HG03571 (cell line): Measurements from ENCODE around the gene RC3H1.
"Not testable (repeated sequence)": the region's sequence is repeated elsewhere in the genome, so short reads cannot be mapped to it uniquely, and the experiment has no call there.

Experiments used
- ATAC-seq: cut with Tn5 transposase; IDR thresholded peaks from one replicate; pipeline ENCODE4 v1.9.1; 2021; ENCODE audit not compliant: unreplicated experiment

Gene RC3H1

GRCh38 chr1:173948594-173948993 lies 73.6 kb downstream of the RC3H1 start:
- no peak for ATAC-seq

- no peak for ATAC-seq
Measured at GRCh38 chr1:173946380-173946921, 75.7 kb downstream of the RC3H1 start.

GRCh38 chr1:173937062-173937461 lies 85.1 kb downstream of the RC3H1 start:
- no peak for ATAC-seq

GRCh38 chr1:173934440-173934839 lies 87.7 kb downstream of the RC3H1 start:
- no peak for ATAC-seq

- ATAC-seq: not testable (repeated sequence)
Measured at GRCh38 chr1:173930541-173930940, 91.6 kb downstream of the RC3H1 start.

GRCh38 chr1:173925306-173926242 lies 96.6 kb downstream of the RC3H1 start:
- ATAC-seq: no peak

GRCh38 chr1:173920861-173921260 lies 101.3 kb downstream of the RC3H1 start:
- ATAC-seq: no peak

GRCh38 chr1:173917635-173918493 lies 104.3 kb downstream of the RC3H1 start:
- ATAC-seq: no peak

DNA sequence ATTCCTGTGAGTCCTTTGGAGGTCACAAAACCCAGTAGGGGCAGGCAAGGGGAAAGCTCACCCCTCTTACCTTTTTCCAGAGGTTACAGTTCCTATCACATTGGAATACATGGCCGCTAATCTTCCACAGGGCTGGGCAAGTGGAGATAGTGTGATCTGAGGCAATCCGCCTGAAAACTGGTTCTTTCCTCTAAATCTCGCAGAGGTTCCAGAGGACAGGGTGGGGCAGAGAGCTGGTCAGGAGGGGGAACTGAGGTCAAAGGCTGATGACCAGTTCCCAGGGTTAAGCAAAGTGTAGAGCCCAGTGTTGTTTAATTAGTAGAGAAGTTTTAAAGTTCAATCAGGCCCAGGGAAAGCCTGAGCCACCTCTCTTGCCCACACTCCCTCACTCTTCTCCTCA lies 105.0 kb downstream of the RC3H1 start, which contains the start of gene SERPINC1:
SERPINC1 (minus strand) TSS at position 179 of the 400 bp plus-strand sequence; CDS start at position 111, 68 bp downstream.
- no peak for ATAC-seq

GRCh38 chr1:173916667-173917066 lies 105.5 kb downstream of the RC3H1 start:
- no peak for ATAC-seq

DNA sequence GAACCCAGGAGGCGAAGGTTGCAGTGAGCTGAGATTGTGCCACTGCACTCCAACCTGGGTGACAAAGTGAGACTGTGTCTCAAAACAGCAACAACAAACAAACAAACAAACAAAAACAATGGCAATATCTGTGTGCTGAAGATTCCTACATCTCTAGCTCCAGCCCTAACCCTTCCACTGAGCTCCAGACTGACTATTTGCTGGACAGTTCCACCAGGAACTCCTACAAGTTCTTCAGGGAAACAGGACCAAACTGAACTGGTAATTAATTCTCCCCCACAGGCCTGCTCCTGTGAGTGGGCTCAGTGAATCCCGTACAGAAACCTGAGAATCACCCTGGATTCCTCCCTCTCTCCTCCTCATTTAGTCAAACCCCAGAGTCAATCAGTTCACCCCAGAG lies 106.6 kb downstream of the RC3H1 start:
- ATAC-seq: no peak

- no peak for ATAC-seq
Measured at GRCh38 chr1:173914366-173914871, 107.7 kb downstream of the RC3H1 start.

- ATAC-seq: no peak
Measured at GRCh38 chr1:173913111-173913510, 109.0 kb downstream of the RC3H1 start.

DNA sequence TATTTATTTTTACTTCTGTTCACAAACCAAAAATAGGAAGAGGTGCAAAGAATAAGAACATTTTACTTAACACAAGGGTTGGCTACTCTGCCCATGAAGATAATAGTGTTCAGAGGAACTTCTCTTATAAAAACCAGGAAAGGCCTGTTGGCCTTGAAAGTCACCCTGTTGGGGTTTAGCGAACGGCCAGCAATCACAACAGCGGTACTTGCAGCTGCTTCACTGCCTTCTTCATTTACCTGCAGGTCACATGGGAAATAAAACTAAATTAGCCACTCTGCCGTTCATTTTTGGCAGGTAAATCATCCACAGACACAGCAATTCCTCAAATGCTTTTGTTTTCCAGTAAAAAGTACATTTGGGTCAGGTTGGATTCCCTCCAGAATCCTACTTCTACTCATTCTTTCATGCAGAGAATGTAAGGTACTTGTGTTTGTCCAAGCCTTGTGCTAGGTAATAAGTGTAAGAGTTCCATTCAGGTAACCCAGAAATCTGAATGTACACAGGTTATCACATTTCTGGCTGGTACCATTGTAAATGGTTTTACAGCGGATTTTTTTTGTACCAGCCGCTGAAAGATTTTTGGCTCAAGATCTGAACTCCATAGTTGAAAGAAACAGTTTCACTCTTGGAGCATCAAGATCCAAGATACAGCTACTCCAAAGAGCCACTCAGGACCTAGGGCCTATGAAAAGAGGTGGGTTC lies 118.2 kb downstream of the RC3H1 start:
- ATAC-seq: no peak

- ATAC-seq: no peak
Measured at GRCh38 chr1:173900992-173901391, 121.2 kb downstream of the RC3H1 start.

- no peak for ATAC-seq
Measured at GRCh38 chr1:173900427-173900826, 121.7 kb downstream of the RC3H1 start.

GRCh38 chr1:173894189-173894588 lies 128.0 kb downstream of the RC3H1 start:
- ATAC-seq: no peak

- no peak for ATAC-seq
Measured at GRCh38 chr1:173893611-173894010, 128.5 kb downstream of the RC3H1 start.

DNA sequence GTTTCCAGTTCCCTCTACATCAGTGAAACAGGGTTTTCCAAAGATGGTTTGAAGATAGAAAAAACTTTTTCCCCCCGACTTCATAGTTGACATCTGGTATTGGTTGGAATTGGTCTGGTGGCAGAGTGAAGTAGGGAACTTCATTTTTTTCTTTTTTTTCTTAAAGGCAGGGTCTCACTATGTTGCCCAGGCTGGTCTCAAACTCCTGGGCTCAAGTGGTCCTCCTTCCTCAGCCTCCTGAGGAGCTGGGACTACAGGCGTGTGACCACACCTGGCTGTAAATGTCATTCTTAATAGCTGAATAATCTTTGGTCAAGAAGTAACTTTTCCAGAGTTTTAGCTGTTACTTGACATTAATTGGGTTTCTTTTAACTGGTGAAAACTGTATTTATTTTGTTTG lies 132.3 kb downstream of the RC3H1 start:
- no peak for ATAC-seq

DNA sequence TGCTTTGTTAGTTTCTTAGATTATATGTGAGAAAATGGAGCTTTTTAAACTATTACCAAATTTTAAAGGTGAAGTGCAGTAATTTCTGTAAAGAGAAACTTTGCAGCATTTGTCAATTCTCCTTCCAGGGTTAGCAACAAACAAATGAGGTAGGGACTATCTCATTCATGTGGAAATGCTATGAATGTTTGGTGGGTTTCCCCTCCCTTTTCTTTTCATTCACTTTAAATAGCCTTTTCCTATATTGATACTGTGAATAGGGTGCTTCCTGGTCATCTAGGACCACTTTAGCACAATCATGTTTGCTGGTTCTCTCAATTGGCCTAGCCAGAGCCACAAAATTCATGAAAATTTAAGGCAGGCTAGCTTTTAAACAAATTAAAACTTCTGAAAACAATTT lies 133.4 kb downstream of the RC3H1 start:
- ATAC-seq: no peak

DNA sequence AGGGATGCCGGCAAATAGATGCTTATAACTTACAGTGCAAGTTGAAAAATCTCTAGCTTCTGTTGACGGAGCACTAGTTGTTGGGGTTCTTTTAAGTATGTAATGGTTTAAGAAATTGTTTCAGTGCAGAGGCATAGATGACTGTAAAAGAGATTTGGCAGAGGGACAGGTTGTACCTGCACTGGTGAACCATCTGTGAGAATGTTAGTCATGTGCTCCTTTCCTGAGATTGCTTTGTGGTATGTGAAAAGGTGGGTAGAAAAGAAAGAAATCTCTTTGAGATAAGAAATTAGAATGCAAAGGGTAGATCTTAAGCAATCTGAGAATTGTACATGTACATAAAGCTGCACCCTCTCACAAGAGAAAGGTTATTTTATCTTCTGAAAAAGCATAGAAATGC lies 134.5 kb downstream of the RC3H1 start:
- ATAC-seq: no peak
